DOHH2 (cell line): Measurements from ENCODE around the gene VSIG4.

Source experiments
- H3F3A ChIP-seq: fragments of 200-600 bp; sonication (generic), shearing (Covaris generic); 2 replicates; pipeline ENCODE4 v1.6.0; 2016; ENCODE audit warnings: antibody characterized with exemption, mild to moderate bottlenecking; ENCODE audit not compliant: control insufficient read depth, insufficient read depth
- H3K27ac ChIP-seq: fragments of 200-600 bp; sonication (generic); 2 replicates; pipeline ENCODE4 v1.5.1; 2014; ENCODE audit warnings: low read depth, mild to moderate bottlenecking, low read length, moderate library complexity
- H3K27me3 ChIP-seq: fragments of 200-600 bp; sonication (generic); 2 replicates; pipeline ENCODE4 v1.6.1; 2014; ENCODE audit warnings: mild to moderate bottlenecking, low read length, mixed read lengths; ENCODE audit not compliant: control insufficient read depth
- H3K36me3 ChIP-seq: fragments of 200-600 bp; sonication (generic); 2 replicates; pipeline ENCODE4 v1.6.1; 2014; ENCODE audit warnings: mild to moderate bottlenecking, low read length, moderate library complexity, mixed read lengths; ENCODE audit not compliant: control insufficient read depth
- H3K4me1 ChIP-seq: fragments of 200-600 bp; sonication (generic); 2 replicates; pipeline ENCODE4 v1.6.1; 2014; ENCODE audit warnings: mild to moderate bottlenecking, low read length, mixed read lengths; ENCODE audit not compliant: control insufficient read depth
- H3K4me2 ChIP-seq: fragments of 200-600 bp; sonication (generic); 2 replicates; pipeline ENCODE4 v1.6.0; 2014; ENCODE audit warnings: mild to moderate bottlenecking, low read length, moderate library complexity
- H3K4me3 ChIP-seq: fragments of 200-600 bp; sonication (generic); 2 replicates; pipeline ENCODE4 v1.5.1; 2014; ENCODE audit warnings: mild to moderate bottlenecking, low read length, mixed read lengths
- H3K79me2 ChIP-seq: fragments of 200-600 bp; sonication (generic); 2 replicates; pipeline ENCODE4 v1.6.1; 2014; ENCODE audit warnings: mild to moderate bottlenecking, low read length, mixed read lengths; ENCODE audit not compliant: control insufficient read depth
- H3K9me2 ChIP-seq: fragments of 200-600 bp; sonication (generic); replicated peaks from 2 replicates; pipeline ENCODE4 v1.6.1; 2014; ENCODE audit warnings: mild to moderate bottlenecking, low read length, mixed read lengths; ENCODE audit not compliant: control insufficient read depth
- H3K9me3 ChIP-seq: fragments of 200-600 bp; sonication (generic); 2 replicates; pipeline ENCODE4 v1.6.1; 2014; ENCODE audit warnings: antibody characterized with exemption, low read length, mixed read lengths; ENCODE audit not compliant: control insufficient read depth, insufficient read depth
- H4K20me1 ChIP-seq: fragments of 200-600 bp; sonication (generic); 2 replicates; pipeline ENCODE4 v1.6.0; 2014; ENCODE audit warnings: low read depth, mild to moderate bottlenecking, antibody characterized with exemption, low read length, moderate library complexity; ENCODE audit not compliant: control insufficient read depth, insufficient read depth
- EZH2phosphoT487 ChIP-seq: fragments of 200-600 bp; sonication (generic); IDR thresholded peaks from 2 replicates; pipeline ENCODE4 v1.6.1; 2017; ENCODE audit warnings: borderline replicate concordance, mild to moderate bottlenecking, antibody characterized with exemption, low read length, moderate library complexity, mixed read lengths
- TF ChIP-seq, protein P1 (sequence below): fragments of 200-600 bp; sonication (generic); IDR thresholded peaks from one replicate; pipeline ENCODE4 v1.5.1; 2014; ENCODE audit warnings: antibody characterized with exemption, mild to moderate bottlenecking, low read depth, low read length; ENCODE audit not compliant: poor library complexity, severe bottlenecking

The VSIG4 gene

DNA sequence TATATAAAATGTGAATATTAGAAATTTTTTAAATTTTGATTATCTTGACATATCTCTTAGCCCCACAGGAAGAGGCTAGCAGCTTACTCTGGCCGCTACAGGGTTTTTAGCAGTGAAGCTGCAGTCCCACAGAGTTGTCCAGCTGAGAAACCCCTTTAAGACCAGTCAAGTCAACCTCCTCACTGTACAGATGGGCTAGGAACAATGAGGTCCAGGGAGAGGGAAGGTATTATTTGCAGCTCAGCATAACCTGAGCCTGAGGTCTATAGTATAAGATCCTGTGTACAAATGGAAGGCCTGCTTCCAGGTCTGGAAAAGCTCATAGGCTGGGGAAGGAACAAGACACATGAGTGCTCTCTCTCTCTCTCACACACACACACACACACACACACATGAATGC lies 1.8 kb downstream of the VSIG4 start:
- Histone ChIP-seq H4K20me1 (no peaks in the 10 kb centered on the region), H3K79me2 (no peaks in the 10 kb centered on the region), H3K4me1 (no peaks in the 10 kb centered on the region), H3K27me3 (no peaks in the 10 kb centered on the region), H3F3A (no peaks in the 10 kb centered on the region), H3K27ac (no peak overlapping the region), H3K4me2 (no peak overlapping the region), H3K9me3 (no peaks in the 10 kb centered on the region), H3K36me3 (no peaks in the 10 kb centered on the region), H3K9me2 (no peaks in the 10 kb centered on the region), H3K4me3 (no peak overlapping the region)
- TF ChIP-seq EZH2phosphoT487, result no peak
- TF ChIP-seq, protein P1, sequence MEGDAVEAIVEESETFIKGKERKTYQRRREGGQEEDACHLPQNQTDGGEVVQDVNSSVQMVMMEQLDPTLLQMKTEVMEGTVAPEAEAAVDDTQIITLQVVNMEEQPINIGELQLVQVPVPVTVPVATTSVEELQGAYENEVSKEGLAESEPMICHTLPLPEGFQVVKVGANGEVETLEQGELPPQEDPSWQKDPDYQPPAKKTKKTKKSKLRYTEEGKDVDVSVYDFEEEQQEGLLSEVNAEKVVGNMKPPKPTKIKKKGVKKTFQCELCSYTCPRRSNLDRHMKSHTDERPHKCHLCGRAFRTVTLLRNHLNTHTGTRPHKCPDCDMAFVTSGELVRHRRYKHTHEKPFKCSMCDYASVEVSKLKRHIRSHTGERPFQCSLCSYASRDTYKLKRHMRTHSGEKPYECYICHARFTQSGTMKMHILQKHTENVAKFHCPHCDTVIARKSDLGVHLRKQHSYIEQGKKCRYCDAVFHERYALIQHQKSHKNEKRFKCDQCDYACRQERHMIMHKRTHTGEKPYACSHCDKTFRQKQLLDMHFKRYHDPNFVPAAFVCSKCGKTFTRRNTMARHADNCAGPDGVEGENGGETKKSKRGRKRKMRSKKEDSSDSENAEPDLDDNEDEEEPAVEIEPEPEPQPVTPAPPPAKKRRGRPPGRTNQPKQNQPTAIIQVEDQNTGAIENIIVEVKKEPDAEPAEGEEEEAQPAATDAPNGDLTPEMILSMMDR, result no peak

DNA sequence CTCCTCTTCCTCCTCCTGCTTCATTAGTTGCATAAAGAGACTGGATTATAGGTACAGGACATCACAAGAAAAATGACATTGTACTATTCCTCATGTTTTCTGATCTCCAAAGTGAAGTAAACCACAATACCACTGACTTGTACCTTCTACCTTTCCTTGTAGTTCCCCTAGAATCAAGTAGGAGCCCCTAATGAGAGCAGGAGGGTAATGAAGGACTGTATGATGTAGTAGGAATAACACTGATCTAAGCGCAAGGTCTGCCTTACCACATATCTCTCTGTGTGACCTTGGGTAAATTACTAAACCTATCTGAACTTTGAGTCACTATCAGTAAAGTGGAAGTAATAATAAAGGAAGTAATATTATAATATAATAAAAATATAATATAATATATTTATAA lies 3.6 kb downstream of the VSIG4 start:
- no peaks in the 10 kb centered on the region for H3K4me1 ChIP-seq
- no peaks in the 10 kb centered on the region for H3K79me2 ChIP-seq
- H3K9me3 ChIP-seq, result no peaks in the 10 kb centered on the region
- no peaks in the 10 kb centered on the region for H3K27me3 ChIP-seq
- no peaks in the 10 kb centered on the region for H3K36me3 ChIP-seq
- H3F3A ChIP-seq, result no peaks in the 10 kb centered on the region
- TF ChIP-seq EZH2phosphoT487, result no peak
- TF ChIP-seq, protein P1, result no peak
- H3K4me2 ChIP-seq, result no peak overlapping the region
- no peaks in the 10 kb centered on the region for H3K9me2 ChIP-seq
- H3K27ac ChIP-seq, result no peak overlapping the region
- H3K4me3 ChIP-seq, result no peak overlapping the region
- no peaks in the 10 kb centered on the region for H4K20me1 ChIP-seq

- H3K4me3 ChIP-seq, result no peak overlapping the region
- H4K20me1 ChIP-seq, result no peaks in the 10 kb centered on the region
- no peaks in the 10 kb centered on the region for H3K79me2 ChIP-seq
- no peaks in the 10 kb centered on the region for H3F3A ChIP-seq
- H3K36me3 ChIP-seq, result no peaks in the 10 kb centered on the region
- H3K9me2 ChIP-seq, result no peaks in the 10 kb centered on the region
- no peak overlapping the region for H3K27ac ChIP-seq
- TF ChIP-seq, protein P1, result no peak
- TF ChIP-seq EZH2phosphoT487, result no peak
- H3K27me3 ChIP-seq, result no peaks in the 10 kb centered on the region
- H3K4me1 ChIP-seq, result peaks cover 2% of the 10 kb centered on the region; the same call in 1 of the 2 replicates
- H3K4me2 ChIP-seq, result no peak overlapping the region
- H3K9me3 ChIP-seq, result no peaks in the 10 kb centered on the region
Measured at GRCh38 chrX:66035667-66036066, 4.2 kb downstream of the VSIG4 start.
